Keratinocyte (primary cell): Measurements from ENCODE around the gene MAP4K1. TPM values are rescaled to one million over a fixed set of nuclear protein-coding genes. Genes with fewer than 3 reads are reported as not detected.
"Not testable (repeated sequence)": the region's sequence is repeated elsewhere in the genome, so short reads cannot be mapped to it uniquely, and the experiment has no call there.

ENCODE experiments used
- DNase-seq: peaks from one replicate; pipeline ENCODE4 v3.0.0-alpha.2; 2011; ENCODE audit warnings: low read depth, missing footprints, low spot score
- FAIRE-seq: peaks from 2 replicates; lab custom pipeline; 2011; peaks lifted over from hg19 to GRCh38; lab: Jason Lieb, UNC
- H2AFZ ChIP-seq: 2 replicates; pipeline ENCODE4 v1.6.0; 2012; ENCODE audit warnings: low read length, control low read depth, inconsistent platforms; ENCODE audit not compliant: control insufficient read depth
- H3K27ac ChIP-seq: 2 replicates; pipeline ENCODE4 v1.5.1; 2011; ENCODE audit warnings: low read length; ENCODE audit not compliant: control insufficient read depth, insufficient read depth
- H3K27me3 ChIP-seq: 3 replicates; pipeline ENCODE4 v1.6.0; 2011; ENCODE audit warnings: low read length; ENCODE audit not compliant: control insufficient read depth, insufficient read depth; ENCODE audit errors: extremely low read depth
- H3K36me3 ChIP-seq, 2 experiments: 2 replicates in 1 of 2; 3 replicates in 1 of 2; pipeline ENCODE4 v1.5.1; 2011; ENCODE audit warnings: low read length in 2 of 2, mild to moderate bottlenecking in 1 of 2; ENCODE audit not compliant: control insufficient read depth in 2 of 2, insufficient read depth in 2 of 2; ENCODE audit errors: extremely low read depth in 1 of 2
- H3K4me1 ChIP-seq: 3 replicates; pipeline ENCODE4 v1.5.1; 2011; ENCODE audit warnings: low read length; ENCODE audit not compliant: control insufficient read depth, insufficient read depth; ENCODE audit errors: extremely low read depth
- H3K4me2 ChIP-seq: 3 replicates; pipeline ENCODE4 v1.6.0; 2011; ENCODE audit warnings: low read depth, low read length; ENCODE audit not compliant: control insufficient read depth, insufficient read depth; ENCODE audit errors: extremely low read depth
- H3K4me3 ChIP-seq, 3 experiments: fragments of 200-600 bp in 1 of 3; sonication (generic) in 1 of 3; 2 replicates in 2 of 3; 3 replicates in 1 of 3; pipeline ENCODE4 v1.5.1; 2011 to 2016; ENCODE audit warnings: low read length in 3 of 3, mild to moderate bottlenecking in 3 of 3, control low read depth in 2 of 3, inconsistent platforms in 1 of 3, low read depth in 1 of 3, mixed read lengths in 1 of 3, mixed run types in 1 of 3, moderate library complexity in 1 of 3; ENCODE audit not compliant: control insufficient read depth in 2 of 3, insufficient read depth in 2 of 3; ENCODE audit errors: extremely low read depth in 1 of 3
- H3K79me2 ChIP-seq: 2 replicates; pipeline ENCODE4 v1.6.0; 2012; ENCODE audit warnings: low read length; ENCODE audit not compliant: control insufficient read depth, insufficient read depth
- H3K9ac ChIP-seq: 3 replicates; pipeline ENCODE4 v1.6.0; 2011; ENCODE audit warnings: low read length; ENCODE audit not compliant: control insufficient read depth, insufficient read depth; ENCODE audit errors: extremely low read depth
- H3K9me1 ChIP-seq: 3 replicates; pipeline ENCODE4 v1.6.0; 2011; ENCODE audit warnings: low read length; ENCODE audit not compliant: control insufficient read depth, insufficient read depth; ENCODE audit errors: extremely low read depth
- H3K9me3 ChIP-seq: 2 replicates; pipeline ENCODE4 v1.5.1; 2012; ENCODE audit warnings: low read depth, low read length; ENCODE audit not compliant: control insufficient read depth
- H4K20me1 ChIP-seq: 3 replicates; pipeline ENCODE4 v1.6.0; 2011; ENCODE audit warnings: low read length; ENCODE audit not compliant: control insufficient read depth, insufficient read depth; ENCODE audit errors: extremely low read depth
- CTCF ChIP-seq, 3 experiments: IDR thresholded peaks in 1 of 3; conservative IDR thresholded peaks in 1 of 3; optimal IDR thresholded peaks in 1 of 3; 2 replicates in 2 of 3; 3 replicates in 1 of 3; pipeline versions ENCODE3 to v1.5.1; 2011; ENCODE audit warnings: low read length in 3 of 3, mild to moderate bottlenecking in 3 of 3, moderate library complexity in 2 of 3, control low read depth in 1 of 3, inconsistent platforms in 1 of 3; ENCODE audit not compliant: insufficient read depth in 2 of 3; ENCODE audit errors: extremely low read depth in 1 of 3
- EZH2 ChIP-seq: IDR thresholded peaks from one replicate; pipeline ENCODE4 v1.6.1; 2012; ENCODE audit warnings: inconsistent platforms, mild to moderate bottlenecking, low read length, moderate library complexity
- dilution Hi-C: fragments of 300-500 bp; cut with MboI; formaldehyde crosslinking; loops from one replicate; pipeline ENCODE4 v1.7.0; 2020; ENCODE audit warnings: low sequenced_read_pairs; ENCODE audit not compliant: extremely low pct_ligation_motif_present
- polyA plus RNA-seq, 5 experiments: library from polyadenylated mRNA; depleted of rRNA in 3 of 5; stranded (reverse) in 3 of 5; stranded (forward) in 1 of 5; unstranded in 1 of 5; fragments of >200 nt; gene quantifications; 1 replicate in 1 of 5; 2 replicates in 3 of 5; 3 replicates in 1 of 5; pipeline versions ENCODE4 v1.2.1 to v1.2.3, GENCODE V29; 2011 to 2012; ENCODE audit warnings: missing spikeins in 2 of 5, low read depth in 1 of 5, low replicate concordance in 1 of 5

Gene MAP4K1
- polyA plus RNA-seq, 1 donor (not counting 4 experiments of a cell fraction or from before 2014, with no cell fraction given) = 0.25 TPM

GRCh38 chr19:38580080-38580479, 37.7 kb downstream of the MAP4K1 start:
- H3K9ac ChIP-seq = no peak overlapping the region
- peaks cover 5% of the 10 kb centered on the region for H3K4me1 ChIP-seq
- DNase-seq (no peak), FAIRE-seq (no peak)
- H3K79me2 ChIP-seq = no peaks in the 10 kb centered on the region
- no peak overlapping the region for H3K4me3 ChIP-seq
- no peaks in the 10 kb centered on the region for H3K27me3 ChIP-seq
- no peaks in the 10 kb centered on the region for H4K20me1 ChIP-seq
- dilution Hi-C loops = no loop called here
- H3K4me2 ChIP-seq = no peak overlapping the region
- no peaks in the 10 kb centered on the region for H3K36me3 ChIP-seq
- no peak overlapping the region for H2AFZ ChIP-seq
- no peak for TF ChIP-seq CTCF (optimal IDR thresholded peaks at IDR 0.05 in 1 of 3, IDR thresholded peaks at IDR 0.05 in 1 of 3, conservative IDR thresholded peaks at IDR 0.05 in 1 of 3; ENCODE audit: extremely low read depth in 1 of 3, insufficient read depth in 2 of 3, low read length in 3 of 3)
- no peak for TF ChIP-seq EZH2
- no peaks in the 10 kb centered on the region for H3K9me1 ChIP-seq
- no peaks in the 10 kb centered on the region for H3K9me3 ChIP-seq
- H3K27ac ChIP-seq = no peak overlapping the region

- FAIRE-seq, H4K20me1 ChIP-seq, dilution Hi-C loops, H2AFZ ChIP-seq, H3K36me3 ChIP-seq, H3K4me1 ChIP-seq, H3K4me3 ChIP-seq, H3K27ac ChIP-seq, H3K9me3 ChIP-seq, H3K27me3 ChIP-seq, H3K9ac ChIP-seq, H3K9me1 ChIP-seq, H3K4me2 ChIP-seq, H3K79me2 ChIP-seq: not testable (repeated sequence)
- peak; percentile 62 for DNase-seq
These were observed 38.4 kb downstream of the MAP4K1 start for GRCh38 chr19:38579304-38579703.

GRCh38 chr19:38577826-38578225, 39.9 kb downstream of the MAP4K1 start:
- no peak overlapping the region for H3K27ac ChIP-seq
- H3K27me3 ChIP-seq = no peaks in the 10 kb centered on the region
- no peak for TF ChIP-seq CTCF (optimal IDR thresholded peaks at IDR 0.05 in 1 of 3, IDR thresholded peaks at IDR 0.05 in 1 of 3, conservative IDR thresholded peaks at IDR 0.05 in 1 of 3; ENCODE audit: extremely low read depth in 1 of 3, insufficient read depth in 2 of 3, low read length in 3 of 3)
- no peak for TF ChIP-seq EZH2
- H3K36me3 ChIP-seq = no peaks in the 10 kb centered on the region
- no peak overlapping the region for H3K4me2 ChIP-seq
- no peak overlapping the region for H3K9ac ChIP-seq
- H3K4me1 ChIP-seq = peaks cover 5% of the 10 kb centered on the region
- FAIRE-seq (no peak), DNase-seq (no peak)
- H4K20me1 ChIP-seq = no peaks in the 10 kb centered on the region
- no peak overlapping the region for H3K4me3 ChIP-seq
- H3K9me3 ChIP-seq = no peaks in the 10 kb centered on the region
- no peaks in the 10 kb centered on the region for H3K79me2 ChIP-seq
- dilution Hi-C loops = no loop called here
- no peaks in the 10 kb centered on the region for H3K9me1 ChIP-seq
- no peak overlapping the region for H2AFZ ChIP-seq
